ENCODE data around the gene TNIP2.
"Not testable (repeated sequence)": the region's sequence is repeated elsewhere in the genome, so short reads cannot be mapped to it uniquely, and the experiment has no call there.

The TNIP2 gene

GRCh38 chr4:2767705-2768074, 11.6 kb upstream of the TNIP2 start:
- DNase-seq, result no peak

- no peak for DNase-seq
Measured at GRCh38 chr4:2767046-2767704, 11.0 kb upstream of the TNIP2 start.

DNA sequence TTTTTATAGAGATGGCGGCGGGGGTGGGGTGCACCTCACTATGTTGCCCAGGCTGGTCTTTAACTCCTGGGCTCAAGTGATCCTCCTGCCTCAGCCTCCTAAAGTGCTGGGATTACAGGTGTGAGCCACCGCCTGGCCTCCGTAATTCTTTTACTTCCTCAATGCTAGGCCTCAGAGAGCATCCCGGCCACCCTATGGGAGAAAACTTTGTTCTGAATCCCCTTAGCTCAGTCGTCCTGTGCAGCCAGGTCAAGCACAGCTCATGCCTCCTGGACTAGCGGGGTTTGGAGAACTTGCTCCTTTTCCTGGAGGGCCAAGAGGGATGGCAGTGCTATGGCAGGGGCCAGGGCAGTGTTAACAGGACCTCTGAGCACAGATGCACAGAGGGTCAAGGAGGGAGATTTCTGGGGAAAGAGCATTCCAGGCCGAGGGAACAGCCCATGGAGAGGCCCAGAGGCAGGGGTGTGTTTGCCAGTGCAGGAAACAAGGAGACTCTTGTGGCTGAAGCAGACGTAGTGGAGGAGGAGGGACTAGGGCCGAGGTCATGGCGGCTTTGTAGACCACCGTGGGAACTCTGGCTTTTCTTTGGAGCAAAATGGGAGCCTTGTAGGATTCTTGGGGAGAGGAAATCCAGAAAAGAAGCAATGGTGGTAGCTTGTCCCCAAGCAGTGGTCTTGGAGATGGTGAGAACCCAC, 9.8 kb upstream of the TNIP2 start:
- DNase-seq, result no peak

DNA sequence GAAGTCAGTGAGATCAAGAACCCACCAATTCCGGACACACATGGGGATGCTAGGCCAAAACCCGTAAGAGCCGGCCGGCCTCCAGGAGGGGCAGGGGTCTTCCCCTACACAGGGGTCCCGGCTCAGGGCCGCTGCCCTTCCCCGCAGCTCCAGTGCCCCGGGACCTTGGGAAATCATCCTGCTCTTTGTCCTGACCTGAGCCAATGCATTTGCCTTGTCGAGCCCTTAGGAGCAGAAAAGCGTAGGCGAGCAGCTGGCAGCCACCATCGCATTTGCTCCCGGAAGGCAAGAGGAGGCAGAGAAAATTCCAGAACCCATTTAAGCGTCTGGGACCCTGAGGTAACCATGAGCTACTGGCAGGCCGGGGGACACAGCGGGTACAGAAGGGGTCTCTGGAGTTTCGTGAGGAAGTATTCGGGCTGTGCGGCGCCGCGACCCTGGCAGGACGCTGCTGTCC, 7.4 kb upstream of the TNIP2 start:
- no peak for DNase-seq

- not testable (repeated sequence) for DNase-seq
Measured at GRCh38 chr4:2762486-2763370, 6.6 kb upstream of the TNIP2 start.

- no peak for DNase-seq
Measured at GRCh38 chr4:2762048-2762447, 5.9 kb upstream of the TNIP2 start.

GRCh38 chr4:2761035-2761923, 5.1 kb upstream of the TNIP2 start:
- DNase-seq, result no peak

GRCh38 chr4:2757426-2757825, 1.3 kb upstream of the TNIP2 start:
- no peak for DNase-seq

DNA sequence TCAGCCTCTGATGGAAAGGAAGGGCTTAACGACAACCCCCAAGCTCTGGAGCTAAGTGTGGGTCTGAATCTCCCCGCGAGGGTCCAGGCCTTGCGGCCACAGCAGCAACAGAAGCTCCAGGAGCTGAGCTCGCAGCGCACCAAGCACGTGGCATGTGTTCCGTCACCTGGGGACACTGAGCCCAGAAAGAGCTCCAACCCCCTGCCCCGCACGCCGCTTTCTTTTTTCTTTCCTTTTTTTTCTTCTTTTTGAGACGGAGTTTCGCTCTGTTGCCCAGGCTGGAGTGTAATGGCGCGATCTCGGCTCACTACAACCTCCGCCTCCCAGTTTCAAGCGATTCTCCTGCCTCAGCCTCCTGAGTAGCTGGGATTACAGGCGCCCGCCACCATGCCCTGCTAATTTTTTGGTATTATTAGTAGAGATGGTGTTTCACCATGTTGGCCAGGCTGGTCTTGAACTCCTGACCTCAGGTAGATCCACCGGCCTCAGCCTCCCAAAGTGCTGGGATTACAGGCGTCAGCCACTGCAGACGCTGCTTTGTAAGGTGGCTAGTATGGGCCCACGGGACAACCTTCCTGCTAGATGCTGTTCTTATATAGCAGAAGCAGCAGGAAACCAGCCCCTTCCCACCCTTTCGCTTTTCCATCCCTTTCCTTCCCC, 685 bp upstream of the TNIP2 start:
- DNase-seq, result no peak

GRCh38 chr4:2754848-2755819, 1.0 kb downstream of the TNIP2 start:
- no peak for DNase-seq

DNA sequence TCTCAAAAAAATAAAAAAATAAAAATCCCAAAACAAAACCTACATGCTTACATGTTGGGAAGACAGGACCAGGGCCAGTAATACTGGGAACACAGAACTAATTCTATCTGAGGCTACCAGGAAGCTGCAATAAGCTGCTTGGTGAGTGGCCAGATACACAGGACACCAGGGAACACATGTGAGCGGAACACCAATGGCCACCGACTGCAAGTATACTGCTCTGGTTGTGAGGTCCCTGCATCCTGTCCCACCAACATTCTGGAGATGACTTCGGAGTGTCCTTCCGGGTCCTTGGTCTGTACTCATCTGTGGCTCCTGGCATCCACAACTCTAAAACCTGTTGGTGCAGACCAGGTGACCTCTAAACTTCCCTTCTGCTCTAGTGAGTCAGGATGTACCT, 2.7 kb downstream of the TNIP2 start:
- DNase-seq, result no peak

DNA sequence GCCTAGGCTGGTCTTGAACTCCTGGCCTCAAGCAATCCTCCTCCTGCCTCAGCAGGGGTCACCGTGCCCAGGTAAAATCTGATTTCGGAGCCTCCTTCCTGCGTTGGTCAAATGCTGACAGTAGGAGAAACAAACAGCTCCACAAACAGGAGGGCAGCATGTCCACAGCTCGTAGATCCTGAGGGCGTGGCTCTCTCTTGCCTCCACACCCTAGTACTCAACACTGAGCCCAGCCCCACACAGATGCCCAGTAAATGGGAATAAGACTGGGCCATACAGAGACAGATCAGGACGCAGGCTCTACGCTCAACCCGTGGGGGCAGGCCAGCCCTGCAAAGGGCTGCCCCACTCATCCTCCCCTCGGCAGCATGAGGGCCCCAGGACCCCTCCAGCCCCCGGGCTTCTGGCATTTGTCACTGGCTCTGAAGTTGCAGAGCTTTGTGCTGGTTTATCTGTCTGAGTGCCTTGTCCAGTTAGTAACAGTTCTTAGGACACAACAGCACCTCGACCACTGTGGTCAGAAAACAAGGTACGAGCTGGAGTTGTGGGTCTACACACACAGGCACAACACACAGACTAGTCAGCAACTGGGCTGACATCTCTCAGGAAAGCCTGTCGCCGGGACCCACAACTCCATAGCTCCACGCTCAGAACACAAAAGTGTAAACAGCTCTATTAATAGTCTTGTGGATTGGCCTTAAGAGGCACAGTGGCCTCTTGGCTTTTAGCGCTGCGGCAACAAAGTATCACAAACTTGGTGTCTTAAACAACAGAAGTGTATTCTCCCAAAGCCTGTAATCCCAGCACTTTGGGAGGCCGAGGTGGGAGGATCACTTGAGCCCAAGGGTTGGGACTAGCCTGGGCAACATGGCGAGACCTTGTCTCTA, 5.2 kb downstream of the TNIP2 start:
- no peak for DNase-seq

GRCh38 chr4:2746891-2747695, 9.0 kb downstream of the TNIP2 start:
- DNase-seq, result no peak

GRCh38 chr4:2745981-2746806, 9.9 kb downstream of the TNIP2 start:
- no peak for DNase-seq

DNA sequence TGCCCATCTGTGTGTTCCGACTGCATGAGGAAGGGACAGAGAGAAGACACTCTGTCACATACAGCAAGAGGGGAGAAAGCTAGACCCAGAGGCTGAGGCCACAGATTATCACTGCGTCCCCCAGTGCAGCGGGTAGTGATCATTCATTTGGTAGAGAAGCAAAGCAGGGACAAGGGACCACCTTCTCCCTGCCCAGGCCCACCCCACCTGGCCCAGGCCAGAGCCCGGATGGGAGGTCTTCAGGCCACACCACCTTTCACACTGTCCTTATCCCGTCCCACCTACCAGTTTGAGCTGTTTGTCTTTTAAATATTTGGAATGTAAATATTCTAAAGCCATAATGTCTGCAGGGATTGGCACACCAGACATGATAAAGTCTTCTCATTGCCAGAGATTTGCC, 10.6 kb downstream of the TNIP2 start:
- no peak for DNase-seq

GRCh38 chr4:2744576-2745270, 11.4 kb downstream of the TNIP2 start:
- DNase-seq, result no peak
